ENCODE data around the gene ADAMTSL2. TPM values are rescaled to one million over a fixed set of nuclear protein-coding genes. Genes with fewer than 3 reads are reported as not detected.
A peak's percentile ranks its signal among the peaks of the same experiment; 100 is the strongest.

Gene ADAMTSL2
- total and polyA plus RNA-seq, 9 donors: 0.27 to 18.5 (median 1.9) TPM

- Histone ChIP-seq H3K4me3 (no peak overlapping the region), H3K36me3 (no peaks in the 10 kb centered on the region), H3K27ac (no peak overlapping the region), H3K4me1 (ENCODE audit: insufficient read depth) (peaks cover 19% of the 10 kb centered on the region), H3K27me3 (no peaks in the 10 kb centered on the region), H3K9me3 (no peaks in the 10 kb centered on the region)
- intact Hi-C loops (cut with DNase I): no loop called here
- no peak for DNase-seq
- TF ChIP-seq EP300 (IDR thresholded peaks at IDR 0.05) (no peak), CTCF (IDR thresholded peaks at IDR 0.05) (no peak), POLR2A (IDR thresholded peaks at IDR 0.05) (no peak)
- WGBS, 3 donors: 88 to 91% (median 88%) methylated on average over 12 to 14 of the region's 14 CpGs
These were observed 3.7 kb downstream of the ADAMTSL2 start for GRCh38 chr9:133538176-133538575.

GRCh38 chr9:133538851-133539833 lies 4.6 kb downstream of the ADAMTSL2 start:
- H3K9me3 ChIP-seq: no peaks in the 10 kb centered on the region
- 23 to 34% (median 28%) methylated on average over 37 to 47 of the region's 47 CpGs for WGBS, 3 donors
- H3K4me3 ChIP-seq: no peak overlapping the region
- DNase-seq: peak in 1 of 5 donors; percentile 63
- H3K27me3 ChIP-seq: no peaks in the 10 kb centered on the region
- peaks cover 13% of the 10 kb centered on the region for H3K4me1 ChIP-seq (ENCODE audit: insufficient read depth)
- TF ChIP-seq POLR2A (IDR thresholded peaks at IDR 0.05): no peak
- no peak for TF ChIP-seq EP300 (IDR thresholded peaks at IDR 0.05)
- TF ChIP-seq CTCF (IDR thresholded peaks at IDR 0.05): no peak
- H3K36me3 ChIP-seq: no peaks in the 10 kb centered on the region
- H3K27ac ChIP-seq: no peak overlapping the region
- intact Hi-C loops (cut with DNase I): no loop called here

GRCh38 chr9:133539991-133540697 lies 5.6 kb downstream of the ADAMTSL2 start:
- TF ChIP-seq CTCF (IDR thresholded peaks at IDR 0.05): no peak
- no peak for TF ChIP-seq EP300 (IDR thresholded peaks at IDR 0.05)
- no peak for TF ChIP-seq POLR2A (IDR thresholded peaks at IDR 0.05)
- DNase-seq: no peak
- no peak overlapping the region for H3K27ac ChIP-seq
- intact Hi-C loops (cut with DNase I): no loop called here
- peaks cover 7% of the 10 kb centered on the region for H3K4me1 ChIP-seq (ENCODE audit: insufficient read depth)
- no peaks in the 10 kb centered on the region for H3K27me3 ChIP-seq
- H3K4me3 ChIP-seq: no peak overlapping the region
- no peaks in the 10 kb centered on the region for H3K36me3 ChIP-seq
- 80 to 84% (median 81%) methylated on average over 22 of the region's 22 CpGs for WGBS, 3 donors
- H3K9me3 ChIP-seq: no peaks in the 10 kb centered on the region

- intact Hi-C loops (cut with DNase I): no loop called here
- Histone ChIP-seq H3K36me3 (no peaks in the 10 kb centered on the region), H3K4me1 (ENCODE audit: insufficient read depth) (peaks cover 5% of the 10 kb centered on the region), H3K4me3 (no peak overlapping the region), H3K27me3 (no peaks in the 10 kb centered on the region), H3K9me3 (no peaks in the 10 kb centered on the region), H3K27ac (no peak overlapping the region)
- 90 to 92% (median 92%) methylated on average over 17 to 18 of the region's 18 CpGs for WGBS, 3 donors
- no peak for DNase-seq
- TF ChIP-seq CTCF (IDR thresholded peaks at IDR 0.05) (no peak), EP300 (IDR thresholded peaks at IDR 0.05) (no peak), POLR2A (IDR thresholded peaks at IDR 0.05) (no peak)
These were observed 6.2 kb downstream of the ADAMTSL2 start for GRCh38 chr9:133540698-133541025.

All from ovary (tissue), 9 donors.